Activated CD4-positive, alpha-beta T cell treated with anti-CD3 and anti-CD28 coated beads, Interleukin-2, amount 10 ng/mL, durations not matched to agents 7 days and 5 days (primary cell): ENCODE results near the gene STUB1. TPM values are rescaled to one million over a fixed set of nuclear protein-coding genes. Genes with fewer than 3 reads are reported as not detected.
A peak's percentile ranks its signal among the peaks of the same experiment; 100 is the strongest.
"Not testable (repeated sequence)": the region's sequence is repeated elsewhere in the genome, so short reads cannot be mapped to it uniquely, and the experiment has no call there.

ENCODE experiments used
- CTCF ChIA-PET: fragments of 350-600 bp; sonication (Branson Sonifier 250); formaldehyde crosslinking; loops from one replicate; lab custom pipeline; 2021; ENCODE audit warnings: antibody characterized with exemption; lab: Charles Lee
- POLR2A ChIA-PET: fragments of 350-600 bp; sonication (Branson Sonifier 250); formaldehyde crosslinking; loops from one replicate; lab custom pipeline; 2021; ENCODE audit warnings: antibody characterized with exemption; lab: Charles Lee
- DNase-seq: peaks from one replicate; pipeline ENCODE4 v3.0.0-alpha.2; 2020
- H3K27ac Mint-ChIP-seq: one replicate; pipeline ENCODE4 v1.8.0; 2021; ENCODE audit warnings: mild to moderate bottlenecking, moderate library complexity, mixed read lengths
- H3K27me3 Mint-ChIP-seq: one replicate; pipeline ENCODE4 v1.8.0; 2021; ENCODE audit warnings: mixed read lengths
- H3K36me3 Mint-ChIP-seq: one replicate; pipeline ENCODE4 v1.8.0; 2021; ENCODE audit warnings: low read depth, mixed read lengths
- H3K4me1 Mint-ChIP-seq: one replicate; pipeline ENCODE4 v1.8.0; 2021; ENCODE audit warnings: mixed read lengths
- H3K4me3 Mint-ChIP-seq: one replicate; pipeline ENCODE4 v1.8.0; 2021; ENCODE audit warnings: mild to moderate bottlenecking, moderate library complexity, mixed read lengths
- H3K9me3 Mint-ChIP-seq: one replicate; pipeline ENCODE4 v1.8.0; 2021; ENCODE audit warnings: mixed read lengths
- total RNA-seq, 2 experiments: library from RNA; stranded (reverse); gene quantifications; one replicate each; pipeline ENCODE4 v1.2.3, GENCODE V29; 2021

The STUB1 gene
- total RNA-seq, 2 experiments from 2014 or later = 68.7 to 69.7 TPM

GRCh38 chr16:685967-686366 is 5.8 kb downstream of the STUB1 start:
- CTCF ChIA-PET = interaction anchor here (1.1 to 2.1 kb wide), 3 partner anchors 9 to 104 kb away, joined by 3 to 6 read pairs (median 5); partner anchors contain the start of gene RHOT2
- H3K4me3 Mint-ChIP-seq = no peak overlapping the region
- no peaks in the 10 kb centered on the region for H3K27me3 Mint-ChIP-seq
- POLR2A ChIA-PET = no interaction called here
- no peak for DNase-seq
- H3K4me1 Mint-ChIP-seq = peaks cover 54% of the 10 kb centered on the region
- peaks cover 19% of the 10 kb centered on the region for H3K36me3 Mint-ChIP-seq
- no peaks in the 10 kb centered on the region for H3K9me3 Mint-ChIP-seq
- peak overlapping the region; percentile 46 for H3K27ac Mint-ChIP-seq

- ChIA-PET CTCF (interaction anchor here (1.0 to 2.1 kb wide), 4 partner anchors 9 to 103 kb away, joined by 3 to 6 read pairs (median 4); partner anchors contain the start of gene RHOT2), POLR2A (no interaction called here)
- Mint-ChIP-seq H3K27ac (no peak overlapping the region), H3K9me3 (no peaks in the 10 kb centered on the region), H3K27me3 (no peaks in the 10 kb centered on the region), H3K4me1 (peaks cover 51% of the 10 kb centered on the region), H3K36me3 (peaks cover 19% of the 10 kb centered on the region), H3K4me3 (no peak overlapping the region)
- no peak for DNase-seq
Observed at GRCh38 chr16:686459-687260, 6.5 kb downstream of the STUB1 start.

GRCh38 chr16:687499-687898 is 7.3 kb downstream of the STUB1 start:
- H3K9me3 Mint-ChIP-seq = no peaks in the 10 kb centered on the region
- H3K4me1 Mint-ChIP-seq = peaks cover 44% of the 10 kb centered on the region
- no peak for DNase-seq
- H3K36me3 Mint-ChIP-seq = peaks cover 12% of the 10 kb centered on the region
- peaks cover 4% of the 10 kb centered on the region for H3K27me3 Mint-ChIP-seq
- H3K27ac Mint-ChIP-seq = no peak overlapping the region
- ChIA-PET CTCF (interaction anchor here (1.0 to 2.1 kb wide), 2 partner anchors 19 to 40 kb away, joined by 3 to 5 read pairs; partner anchors contain the start of gene RHOT2), POLR2A (no interaction called here)
- H3K4me3 Mint-ChIP-seq = peak overlapping the region; percentile 16

- ChIA-PET CTCF (interaction anchor here (0.7 to 1.5 kb wide), 9 partner anchors 9 to 1016 kb away, joined by 3 to 5 read pairs (median 3); partner anchors contain the start of genes CIAO3, MAPK8IP3, RHBDL1 and RHOT2), POLR2A (no interaction called here)
- peak overlapping the region; percentile 89 for H3K27ac Mint-ChIP-seq
- no peaks in the 10 kb centered on the region for H3K9me3 Mint-ChIP-seq
- H3K4me3 Mint-ChIP-seq = peak overlapping the region; percentile 89
- H3K36me3 Mint-ChIP-seq = peaks cover 9% of the 10 kb centered on the region
- H3K4me1 Mint-ChIP-seq = peaks cover 35% of the 10 kb centered on the region
- no peak for DNase-seq
- peaks cover 13% of the 10 kb centered on the region for H3K27me3 Mint-ChIP-seq
Observed at GRCh38 chr16:689175-689897, 9.1 kb downstream of the STUB1 start.

- peak overlapping the region; percentile 76 for H3K27ac Mint-ChIP-seq
- H3K36me3 Mint-ChIP-seq, POLR2A ChIA-PET, H3K9me3 Mint-ChIP-seq, DNase-seq: not testable (repeated sequence)
- H3K4me1 Mint-ChIP-seq = peaks cover 36% of the 10 kb centered on the region
- H3K4me3 Mint-ChIP-seq = peak overlapping the region; percentile 89
- peaks cover 15% of the 10 kb centered on the region for H3K27me3 Mint-ChIP-seq
- CTCF ChIA-PET = interaction anchor here (1.5 kb wide), 1 partner anchor 10 kb away, joined by 3 read pairs; no protein-coding TSS in a partner anchor
Observed at GRCh38 chr16:691242-691641, 11.0 kb downstream of the STUB1 start.

- POLR2A ChIA-PET = no interaction called here
- Mint-ChIP-seq H3K4me3 (no peak overlapping the region), H3K27me3 (peaks cover 15% of the 10 kb centered on the region), H3K4me1 (peaks cover 39% of the 10 kb centered on the region), H3K27ac (no peak overlapping the region), H3K9me3 (no peaks in the 10 kb centered on the region), H3K36me3 (peaks cover 4% of the 10 kb centered on the region)
- DNase-seq = no peak
- CTCF ChIA-PET = interaction anchor here (1.3 kb wide), 1 partner anchor 56 kb away, joined by 3 read pairs; the partner anchor contains the start of gene METTL26
Observed at GRCh38 chr16:692356-693108, 12.3 kb downstream of the STUB1 start.

GRCh38 chr16:693364-693763 is 13.2 kb downstream of the STUB1 start:
- peak overlapping the region; percentile 19 for H3K4me3 Mint-ChIP-seq
- POLR2A ChIA-PET = no interaction called here
- no peaks in the 10 kb centered on the region for H3K9me3 Mint-ChIP-seq
- H3K27me3 Mint-ChIP-seq = peaks cover 15% of the 10 kb centered on the region
- peaks cover 36% of the 10 kb centered on the region for H3K4me1 Mint-ChIP-seq
- no peak for DNase-seq
- CTCF ChIA-PET = interaction anchor here (1.3 kb wide), 1 partner anchor 57 kb away, joined by 3 read pairs; the partner anchor contains the start of gene METTL26
- H3K36me3 Mint-ChIP-seq = peaks cover 4% of the 10 kb centered on the region
- H3K27ac Mint-ChIP-seq = no peak overlapping the region

- H3K9me3 Mint-ChIP-seq = no peaks in the 10 kb centered on the region
- CTCF ChIA-PET = interaction anchor here (1.3 kb wide), 1 partner anchor 57 kb away, joined by 3 read pairs; the partner anchor contains the start of gene METTL26
- H3K27me3 Mint-ChIP-seq = peaks cover 15% of the 10 kb centered on the region
- POLR2A ChIA-PET = no interaction called here
- no peak for DNase-seq
- H3K4me3 Mint-ChIP-seq = no peak overlapping the region
- no peak overlapping the region for H3K27ac Mint-ChIP-seq
- H3K36me3 Mint-ChIP-seq = peaks cover 4% of the 10 kb centered on the region
- peaks cover 34% of the 10 kb centered on the region for H3K4me1 Mint-ChIP-seq
Observed at GRCh38 chr16:693766-694165, 13.6 kb downstream of the STUB1 start.

- POLR2A ChIA-PET = no interaction called here
- Mint-ChIP-seq H3K36me3 (peaks cover 4% of the 10 kb centered on the region), H3K4me1 (peaks cover 33% of the 10 kb centered on the region), H3K27ac (peak overlapping the region; percentile 54), H3K9me3 (no peaks in the 10 kb centered on the region), H3K4me3 (peak overlapping the region; percentile 55), H3K27me3 (peaks cover 15% of the 10 kb centered on the region)
- CTCF ChIA-PET = interaction anchor here (1.7 kb wide), 1 partner anchor 8 kb away, joined by 6 read pairs; no protein-coding TSS in a partner anchor
- DNase-seq = no peak
Observed at GRCh38 chr16:694187-694862, 14.1 kb downstream of the STUB1 start.

GRCh38 chr16:694863-695354 is 14.7 kb downstream of the STUB1 start:
- Mint-ChIP-seq H3K27me3 (peaks cover 15% of the 10 kb centered on the region), H3K4me1 (peaks cover 32% of the 10 kb centered on the region), H3K27ac (no peak overlapping the region), H3K9me3 (no peaks in the 10 kb centered on the region), H3K4me3 (peak overlapping the region; percentile 47), H3K36me3 (peaks cover 4% of the 10 kb centered on the region)
- ChIA-PET POLR2A (interaction anchor here (0.5 to 1.0 kb wide), 2 partner anchors 27 to 310 kb away, joined by 3 read pairs; no protein-coding TSS in a partner anchor), CTCF (interaction anchor here (1.2 to 2.1 kb wide), 3 partner anchors 9 to 21 kb away, joined by 4 to 7 read pairs (median 6); no protein-coding TSS in a partner anchor)
- no peak for DNase-seq

GRCh38 chr16:695355-696089 is 15.3 kb downstream of the STUB1 start:
- peaks cover 17% of the 10 kb centered on the region for H3K27me3 Mint-ChIP-seq
- H3K9me3 Mint-ChIP-seq = no peaks in the 10 kb centered on the region
- H3K36me3 Mint-ChIP-seq = peaks cover 4% of the 10 kb centered on the region
- ChIA-PET CTCF (interaction anchor here (0.8 to 2.1 kb wide), 6 partner anchors 10 to 28 kb away, joined by 3 to 7 read pairs (median 4); partner anchors contain the start of gene METRN), POLR2A (interaction anchor here (0.5 to 1.0 kb wide), 2 partner anchors 26 to 311 kb away, joined by 3 read pairs; no protein-coding TSS in a partner anchor)
- H3K4me1 Mint-ChIP-seq = peaks cover 30% of the 10 kb centered on the region
- H3K27ac Mint-ChIP-seq = peak overlapping the region; percentile 87
- H3K4me3 Mint-ChIP-seq = peak overlapping the region; percentile 75
- DNase-seq = peak; percentile 65
